Immature natural killer cell (primary cell): Measurements from ENCODE around the gene PTPRT. TPM values are rescaled to one million over a fixed set of nuclear protein-coding genes. Genes with fewer than 3 reads are reported as not detected.

Experiments used
- DNase-seq, 3 donors: peaks; one replicate each; pipeline ENCODE4 v3.0.0; 2022; ENCODE audit warnings: mixed read lengths in 1 of 3
- H3K27ac Mint-ChIP-seq, 6 donors: one replicate each; pipeline ENCODE4 v1.8.0; 2020; ENCODE audit warnings: mixed read lengths in 6 of 6, mild to moderate bottlenecking in 5 of 6, inconsistent platforms in 4 of 6, moderate library complexity in 3 of 6
- H3K27me3 Mint-ChIP-seq, 3 donors: one replicate each; pipeline ENCODE4 v1.8.0; 2020 to 2021; ENCODE audit warnings: low read depth in 3 of 3, mild to moderate bottlenecking in 3 of 3, mixed read lengths in 3 of 3, moderate library complexity in 3 of 3, inconsistent platforms in 1 of 3
- H3K36me3 Mint-ChIP-seq, 3 donors: one replicate each; pipeline ENCODE4 v1.8.0; 2020; ENCODE audit warnings: mixed read lengths in 3 of 3, inconsistent platforms in 2 of 3, mild to moderate bottlenecking in 2 of 3
- H3K4me1 Mint-ChIP-seq, 2 donors: one replicate each; pipeline ENCODE4 v1.8.0; 2020; ENCODE audit warnings: inconsistent platforms in 2 of 2, mild to moderate bottlenecking in 2 of 2, mixed read lengths in 2 of 2, moderate library complexity in 1 of 2
- H3K4me3 Mint-ChIP-seq, 5 donors: one replicate each; pipeline ENCODE4 v1.8.0; 2020; ENCODE audit warnings: mild to moderate bottlenecking in 5 of 5, mixed read lengths in 5 of 5, inconsistent platforms in 3 of 5, moderate library complexity in 3 of 5
- H3K9me3 Mint-ChIP-seq, 6 donors: one replicate each; pipeline ENCODE4 v1.8.0; 2020; ENCODE audit warnings: mild to moderate bottlenecking in 6 of 6, mixed read lengths in 6 of 6, inconsistent platforms in 4 of 6, moderate library complexity in 3 of 6
- polyA plus RNA-seq, 3 donors: library from polyadenylated mRNA; unstranded; fragments of 300-500 nt; fragmentation: Illumina TruSeq; gene quantifications; one replicate each; pipeline ENCODE4 v1.2.3, GENCODE V29; 2021

Gene PTPRT
- polyA plus RNA-seq, 3 donors from 2014 or later = not detected

GRCh38 chr20:42864116-42864515 lies 325.6 kb downstream of the PTPRT start:
- Mint-ChIP-seq H3K27me3 (peaks cover 0 to 4% (median 0%) of the 10 kb centered on the region in 3 donors), H3K4me3 (no peak overlapping the region), H3K4me1 (no peaks in the 10 kb centered on the region), H3K9me3 (peaks cover 0 to 6% (median 3%) of the 10 kb centered on the region in 6 donors), H3K36me3 (no peaks in the 10 kb centered on the region), H3K27ac (no peak overlapping the region)
- no peak for DNase-seq

- no peak for DNase-seq
- Mint-ChIP-seq H3K4me1 (no peaks in the 10 kb centered on the region), H3K36me3 (no peaks in the 10 kb centered on the region), H3K27me3 (peaks cover 0 to 3% (median 0%) of the 10 kb centered on the region in 3 donors), H3K9me3 (peaks cover 0 to 4% (median 0%) of the 10 kb centered on the region in 6 donors), H3K4me3 (no peak overlapping the region), H3K27ac (no peak overlapping the region)
Measured at GRCh38 chr20:42862446-42862845, 327.3 kb downstream of the PTPRT start.

GRCh38 chr20:42857446-42857845 lies 332.3 kb downstream of the PTPRT start:
- Mint-ChIP-seq H3K4me3 (no peak overlapping the region), H3K9me3 (peaks cover 0 to 3% (median 0%) of the 10 kb centered on the region in 6 donors), H3K4me1 (no peaks in the 10 kb centered on the region), H3K36me3 (no peaks in the 10 kb centered on the region), H3K27me3 (no peaks in the 10 kb centered on the region), H3K27ac (no peak overlapping the region)
- DNase-seq = no peak

- no peak overlapping the region for H3K27ac Mint-ChIP-seq
- no peaks in the 10 kb centered on the region for H3K27me3 Mint-ChIP-seq
- no peaks in the 10 kb centered on the region for H3K4me1 Mint-ChIP-seq
Measured at GRCh38 chr20:42855896-42856295, 333.8 kb downstream of the PTPRT start.

GRCh38 chr20:42852691-42853090 lies 337.0 kb downstream of the PTPRT start:
- Mint-ChIP-seq H3K4me3 (no peak overlapping the region), H3K9me3 (peaks cover 0 to 5% (median 0%) of the 10 kb centered on the region in 6 donors), H3K4me1 (no peaks in the 10 kb centered on the region), H3K27ac (no peak overlapping the region), H3K36me3 (no peaks in the 10 kb centered on the region), H3K27me3 (peaks cover 0 to 2% (median 0%) of the 10 kb centered on the region in 3 donors)
- DNase-seq = no peak

More at GRCh38 chr20:42855896-42856295, 333.8 kb downstream of the PTPRT start:
- DNase-seq = no peak
- H3K36me3 Mint-ChIP-seq = no peaks in the 10 kb centered on the region
- H3K9me3 Mint-ChIP-seq = peaks cover 0 to 3% (median 0%) of the 10 kb centered on the region in 6 donors
- H3K4me3 Mint-ChIP-seq = no peak overlapping the region

GRCh38 chr20:42846784-42847490 lies 342.8 kb downstream of the PTPRT start:
- Mint-ChIP-seq H3K9me3 (peaks cover 1 to 14% (median 7%) of the 10 kb centered on the region in 6 donors), H3K27me3 (peaks cover 0 to 2% (median 2%) of the 10 kb centered on the region in 3 donors), H3K36me3 (no peaks in the 10 kb centered on the region), H3K4me3 (no peak overlapping the region), H3K27ac (no peak overlapping the region), H3K4me1 (no peaks in the 10 kb centered on the region)
- DNase-seq = no peak

GRCh38 chr20:42844751-42845150 lies 345.0 kb downstream of the PTPRT start:
- Mint-ChIP-seq H3K9me3 (peaks cover 1 to 14% (median 5%) of the 10 kb centered on the region in 6 donors), H3K27ac (no peak overlapping the region), H3K4me1 (no peaks in the 10 kb centered on the region), H3K27me3 (peaks cover 0 to 2% (median 2%) of the 10 kb centered on the region in 3 donors), H3K4me3 (no peak overlapping the region), H3K36me3 (no peaks in the 10 kb centered on the region)
- no peak for DNase-seq

GRCh38 chr20:42837456-42837855 lies 352.2 kb downstream of the PTPRT start:
- no peaks in the 10 kb centered on the region for H3K36me3 Mint-ChIP-seq
- H3K9me3 Mint-ChIP-seq = peaks cover 0 to 3% (median under 1%) of the 10 kb centered on the region in 6 donors
- H3K4me1 Mint-ChIP-seq = no peaks in the 10 kb centered on the region
- H3K27me3 Mint-ChIP-seq = peaks cover 1 to 2% (median 1%) of the 10 kb centered on the region in 3 donors
- H3K27ac Mint-ChIP-seq = no peak overlapping the region
- peak overlapping the region in 1 of 5 donors; percentile 23 for H3K4me3 Mint-ChIP-seq
- DNase-seq = no peak

GRCh38 chr20:42836339-42836738 lies 353.4 kb downstream of the PTPRT start:
- DNase-seq = no peak
- no peaks in the 10 kb centered on the region for H3K36me3 Mint-ChIP-seq

GRCh38 chr20:42807876-42808275 lies 381.8 kb downstream of the PTPRT start:
- Mint-ChIP-seq H3K27me3 (peaks cover 0 to 2% (median 0%) of the 10 kb centered on the region in 3 donors), H3K36me3 (no peaks in the 10 kb centered on the region), H3K27ac (no peak overlapping the region), H3K9me3 (no peaks in the 10 kb centered on the region), H3K4me1 (no peaks in the 10 kb centered on the region), H3K4me3 (no peak overlapping the region)
- DNase-seq = no peak

More at GRCh38 chr20:42836339-42836738, 353.4 kb downstream of the PTPRT start:
- no peak overlapping the region for H3K27ac Mint-ChIP-seq
- no peak overlapping the region for H3K4me3 Mint-ChIP-seq
- peaks cover 1 to 2% (median 1%) of the 10 kb centered on the region in 3 donors for H3K27me3 Mint-ChIP-seq
- H3K4me1 Mint-ChIP-seq = no peaks in the 10 kb centered on the region
- peaks cover 0 to 3% (median under 1%) of the 10 kb centered on the region in 6 donors for H3K9me3 Mint-ChIP-seq

- no peaks in the 10 kb centered on the region for H3K4me1 Mint-ChIP-seq
- no peak overlapping the region for H3K4me3 Mint-ChIP-seq
- DNase-seq = no peak
- no peaks in the 10 kb centered on the region for H3K36me3 Mint-ChIP-seq
- H3K27me3 Mint-ChIP-seq = no peaks in the 10 kb centered on the region
- H3K9me3 Mint-ChIP-seq = peaks cover 0 to 9% (median 2%) of the 10 kb centered on the region in 6 donors
- no peak overlapping the region for H3K27ac Mint-ChIP-seq
Measured at GRCh38 chr20:42795111-42795695, 394.5 kb downstream of the PTPRT start.

GRCh38 chr20:42792052-42792451 lies 397.7 kb downstream of the PTPRT start:
- Mint-ChIP-seq H3K9me3 (peaks cover 0 to 7% (median 3%) of the 10 kb centered on the region in 6 donors), H3K27ac (no peak overlapping the region), H3K36me3 (no peaks in the 10 kb centered on the region), H3K4me3 (no peak overlapping the region), H3K4me1 (no peaks in the 10 kb centered on the region), H3K27me3 (no peaks in the 10 kb centered on the region)
- DNase-seq = no peak

GRCh38 chr20:42790111-42790510 lies 399.6 kb downstream of the PTPRT start:
- H3K27ac Mint-ChIP-seq = no peak overlapping the region
- peaks cover 0 to 6% (median 2%) of the 10 kb centered on the region in 6 donors for H3K9me3 Mint-ChIP-seq
- no peak overlapping the region for H3K4me3 Mint-ChIP-seq
- no peaks in the 10 kb centered on the region for H3K4me1 Mint-ChIP-seq
- peaks cover 0 to 2% (median 0%) of the 10 kb centered on the region in 3 donors for H3K27me3 Mint-ChIP-seq
- no peak for DNase-seq
- no peaks in the 10 kb centered on the region for H3K36me3 Mint-ChIP-seq

GRCh38 chr20:42788707-42789106 lies 401.0 kb downstream of the PTPRT start:
- no peak for DNase-seq
- Mint-ChIP-seq H3K9me3 (peaks cover 0 to 6% (median 2%) of the 10 kb centered on the region in 6 donors), H3K4me3 (no peak overlapping the region), H3K27ac (no peak overlapping the region), H3K4me1 (no peaks in the 10 kb centered on the region), H3K36me3 (no peaks in the 10 kb centered on the region), H3K27me3 (peaks cover 0 to 2% (median 0%) of the 10 kb centered on the region in 3 donors)
